Activated T-cell treated with anti-CD3 and anti-CD28 coated beads, Interleukin-2, amount 50 U/mL, for 24 hours (primary cell): ENCODE results near the gene HTR7.
"Not testable (repeated sequence)": the region's sequence is repeated elsewhere in the genome, so short reads cannot be mapped to it uniquely, and the experiment has no call there.

Experiments
- DNase-seq: peaks from one replicate; pipeline ENCODE4 v3.0.0-alpha.2; 2020
- H3K27ac Mint-ChIP-seq: 2 replicates; pipeline ENCODE4 v1.8.0; 2020; ENCODE audit warnings: mild to moderate bottlenecking, mixed read lengths
- H3K27me3 Mint-ChIP-seq: 2 replicates; pipeline ENCODE4 v1.8.0; 2020; ENCODE audit warnings: mixed read lengths
- H3K36me3 Mint-ChIP-seq: 2 replicates; pipeline ENCODE4 v1.8.0; 2020; ENCODE audit warnings: low read depth, mixed read lengths
- H3K4me1 Mint-ChIP-seq: 2 replicates; pipeline ENCODE4 v1.8.0; 2020; ENCODE audit warnings: low read depth, mixed read lengths
- H3K4me3 Mint-ChIP-seq: 2 replicates; pipeline ENCODE4 v1.8.0; 2020; ENCODE audit warnings: mild to moderate bottlenecking, moderate library complexity, mixed read lengths
- H3K9me3 Mint-ChIP-seq: 2 replicates; pipeline ENCODE4 v1.8.0; 2020; ENCODE audit warnings: mixed read lengths

The HTR7 gene

DNA sequence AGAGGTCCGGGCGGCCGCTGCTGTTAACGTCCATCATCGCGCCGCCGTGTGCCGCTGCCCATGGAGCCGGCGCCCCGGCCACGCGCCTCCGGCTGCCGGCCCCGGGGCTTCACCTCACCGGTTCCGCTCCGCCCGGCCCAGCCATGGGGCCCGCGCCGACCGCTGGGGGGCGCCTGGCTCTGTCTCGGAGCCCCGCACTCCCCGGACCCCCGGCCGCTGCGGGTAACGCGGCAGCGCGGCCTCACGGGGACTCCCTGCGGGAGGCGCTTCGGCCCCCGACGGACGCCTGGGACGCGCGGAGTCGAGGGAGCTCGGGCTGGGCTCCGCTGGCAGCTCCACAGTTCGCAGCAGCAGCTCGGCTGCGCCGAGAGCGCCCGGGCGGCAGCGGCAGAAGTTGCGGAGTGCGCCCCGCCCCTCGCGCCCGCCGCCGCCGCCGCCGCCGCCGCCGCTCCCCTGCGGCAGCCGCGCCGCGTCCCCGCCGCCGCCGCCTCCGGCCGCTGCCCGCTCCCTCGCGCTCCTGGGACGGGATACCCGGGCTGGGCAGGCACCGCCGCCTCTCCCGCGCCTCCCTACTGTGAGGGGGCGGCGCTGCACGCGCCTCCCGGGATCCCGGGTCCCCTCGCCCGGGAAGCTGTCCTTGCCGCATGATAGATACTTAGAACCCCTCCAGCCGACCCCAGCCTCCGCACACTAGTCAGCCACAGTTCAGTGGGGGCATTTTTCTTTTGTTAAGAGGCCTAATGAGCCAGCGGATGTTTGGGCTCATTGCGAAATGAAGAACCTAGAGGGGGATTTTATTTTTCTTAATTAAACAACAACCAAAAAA lies at the start of gene HTR7:
Gene HTR7 (minus strand): TSS at position 405 of the 826 bp plus-strand sequence. CDS start 368 bp downstream, at position 37.
- DNase-seq = peak; percentile 83
- Mint-ChIP-seq H3K4me1 (peaks cover 16% of the 10 kb centered on the region), H3K4me3 (peak within 1 kb of the TSS; percentile 78), H3K27ac (peak within 1 kb of the TSS; percentile 71), H3K36me3 (no peaks in the 10 kb centered on the region), H3K27me3 (peaks cover 71% of the 10 kb centered on the region), H3K9me3 (no peaks in the 10 kb centered on the region)

- H3K36me3 Mint-ChIP-seq = peaks cover 66% of the 10 kb centered on the region
- peaks cover 19% of the 10 kb centered on the region for H3K4me1 Mint-ChIP-seq
- peaks cover 13% of the 10 kb centered on the region for H3K9me3 Mint-ChIP-seq
- DNase-seq = no peak
- peak overlapping the region; percentile 77 for H3K27ac Mint-ChIP-seq
- no peak overlapping the region for H3K4me3 Mint-ChIP-seq
- no peaks in the 10 kb centered on the region for H3K27me3 Mint-ChIP-seq
Measured at GRCh38 chr10:90906596-90906995, 48.8 kb upstream of the HTR7 start.

GRCh38 chr10:90905925-90906324 lies 48.1 kb upstream of the HTR7 start:
- H3K4me3 Mint-ChIP-seq = peak overlapping the region; percentile 1

DNA sequence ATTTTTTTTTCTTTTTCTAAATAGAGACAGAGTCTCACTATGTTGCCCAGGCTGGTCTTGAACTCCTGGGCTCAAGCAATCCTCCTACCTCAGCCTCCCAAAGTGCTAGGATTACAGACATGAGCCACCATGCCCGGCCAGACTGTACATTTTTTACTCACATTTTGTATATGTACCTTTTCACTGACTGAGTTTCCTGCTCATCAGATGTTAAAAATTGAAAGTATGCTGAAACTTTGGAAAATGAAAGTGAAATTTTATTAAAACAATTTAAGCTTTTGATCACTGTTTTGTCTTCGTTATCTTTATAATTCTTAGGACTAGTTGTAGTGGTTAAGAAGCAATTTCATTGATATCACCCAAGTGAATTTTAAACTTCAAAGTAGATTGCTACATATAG lies 39.1 kb upstream of the HTR7 start:
- H3K4me3 Mint-ChIP-seq, H3K27me3 Mint-ChIP-seq, H3K9me3 Mint-ChIP-seq, DNase-seq: not testable (repeated sequence)
- H3K4me1 Mint-ChIP-seq = peaks cover 15% of the 10 kb centered on the region
- H3K36me3 Mint-ChIP-seq = peaks cover 90% of the 10 kb centered on the region
- peak overlapping the region; percentile 26 for H3K27ac Mint-ChIP-seq

More at GRCh38 chr10:90905925-90906324, 48.1 kb upstream of the HTR7 start:
- H3K4me1 Mint-ChIP-seq = peaks cover 19% of the 10 kb centered on the region
- no peaks in the 10 kb centered on the region for H3K27me3 Mint-ChIP-seq
- peak overlapping the region; percentile 77 for H3K27ac Mint-ChIP-seq
- H3K36me3 Mint-ChIP-seq = peaks cover 73% of the 10 kb centered on the region
- DNase-seq = no peak
- H3K9me3 Mint-ChIP-seq = peaks cover 13% of the 10 kb centered on the region

- peaks cover 91% of the 10 kb centered on the region for H3K36me3 Mint-ChIP-seq
- no peak for DNase-seq
Measured at GRCh38 chr10:90893190-90893589, 35.4 kb upstream of the HTR7 start.

DNA sequence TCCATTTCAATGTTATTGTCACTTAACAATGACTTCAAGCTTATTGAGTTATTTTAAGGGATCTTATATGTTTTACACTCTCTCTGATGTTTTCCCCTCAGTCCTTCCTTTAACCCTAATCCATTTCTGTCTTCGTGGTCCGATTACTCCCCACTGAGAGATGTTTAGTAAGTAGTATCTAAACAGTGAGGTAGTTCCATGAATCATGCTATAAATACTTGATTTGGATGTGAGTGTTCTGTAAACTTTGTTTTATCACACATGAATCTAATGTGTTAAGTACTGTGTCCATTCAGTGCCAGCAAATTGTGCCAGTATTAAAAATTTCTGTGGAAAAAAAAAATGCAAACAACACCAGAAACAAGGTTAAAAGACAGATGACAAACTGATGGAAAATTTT lies 32.5 kb upstream of the HTR7 start:
- H3K4me1 Mint-ChIP-seq = peaks cover 14% of the 10 kb centered on the region
- no peaks in the 10 kb centered on the region for H3K27me3 Mint-ChIP-seq
- DNase-seq = no peak
- H3K4me3 Mint-ChIP-seq = no peak overlapping the region
- H3K36me3 Mint-ChIP-seq = peaks cover 100% of the 10 kb centered on the region
- no peaks in the 10 kb centered on the region for H3K9me3 Mint-ChIP-seq
- H3K27ac Mint-ChIP-seq = peak overlapping the region; percentile 13

More at GRCh38 chr10:90893190-90893589, 35.4 kb upstream of the HTR7 start:
- no peaks in the 10 kb centered on the region for H3K27me3 Mint-ChIP-seq
- H3K4me3 Mint-ChIP-seq = no peak overlapping the region
- H3K27ac Mint-ChIP-seq = no peak overlapping the region
- H3K4me1 Mint-ChIP-seq = peaks cover 26% of the 10 kb centered on the region
- no peaks in the 10 kb centered on the region for H3K9me3 Mint-ChIP-seq

- no peak overlapping the region for H3K27ac Mint-ChIP-seq
- H3K9me3 Mint-ChIP-seq = no peaks in the 10 kb centered on the region
- no peak overlapping the region for H3K4me3 Mint-ChIP-seq
- H3K27me3 Mint-ChIP-seq = no peaks in the 10 kb centered on the region
- peaks cover 100% of the 10 kb centered on the region for H3K36me3 Mint-ChIP-seq
- no peak for DNase-seq
- H3K4me1 Mint-ChIP-seq = peaks cover 14% of the 10 kb centered on the region
Measured at GRCh38 chr10:90889636-90890035, 31.8 kb upstream of the HTR7 start.

DNA sequence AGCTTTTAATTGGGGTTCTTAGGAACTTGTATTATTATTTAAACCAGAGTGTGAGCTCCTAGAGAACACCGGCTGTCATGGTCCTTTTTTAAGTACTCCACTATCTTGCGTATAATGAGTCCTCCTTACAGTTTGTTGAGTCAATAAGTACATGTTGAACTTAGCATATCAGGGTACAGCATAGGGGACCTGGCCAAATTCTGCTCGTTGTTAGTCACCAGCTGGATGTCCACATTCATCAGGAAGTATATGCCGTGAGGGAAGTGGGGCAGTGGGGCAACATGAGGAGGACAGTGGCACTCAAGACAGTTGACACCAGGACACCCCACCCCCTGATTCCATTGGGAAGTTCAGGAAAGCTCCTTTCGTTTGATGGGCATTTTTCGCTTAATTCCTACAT lies 30.5 kb upstream of the HTR7 start:
- DNase-seq = no peak
- Mint-ChIP-seq H3K4me3 (no peak overlapping the region), H3K4me1 (peaks cover 13% of the 10 kb centered on the region), H3K9me3 (no peaks in the 10 kb centered on the region), H3K36me3 (peaks cover 99% of the 10 kb centered on the region), H3K27ac (no peak overlapping the region), H3K27me3 (no peaks in the 10 kb centered on the region)

GRCh38 chr10:90887555-90887954 lies 29.7 kb upstream of the HTR7 start:
- H3K27me3 Mint-ChIP-seq = no peaks in the 10 kb centered on the region

GRCh38 chr10:90885176-90885575 lies 27.3 kb upstream of the HTR7 start:
- peaks cover 97% of the 10 kb centered on the region for H3K36me3 Mint-ChIP-seq
- H3K27me3 Mint-ChIP-seq = no peaks in the 10 kb centered on the region
- H3K27ac Mint-ChIP-seq = no peak overlapping the region
- peaks cover 6% of the 10 kb centered on the region for H3K4me1 Mint-ChIP-seq
- no peak overlapping the region for H3K4me3 Mint-ChIP-seq
- DNase-seq = no peak
- H3K9me3 Mint-ChIP-seq = no peaks in the 10 kb centered on the region

More at GRCh38 chr10:90887555-90887954, 29.7 kb upstream of the HTR7 start:
- DNase-seq = no peak
- Mint-ChIP-seq H3K4me1 (peaks cover 13% of the 10 kb centered on the region), H3K4me3 (no peak overlapping the region), H3K27ac (no peak overlapping the region), H3K9me3 (no peaks in the 10 kb centered on the region), H3K36me3 (peaks cover 98% of the 10 kb centered on the region)

DNA sequence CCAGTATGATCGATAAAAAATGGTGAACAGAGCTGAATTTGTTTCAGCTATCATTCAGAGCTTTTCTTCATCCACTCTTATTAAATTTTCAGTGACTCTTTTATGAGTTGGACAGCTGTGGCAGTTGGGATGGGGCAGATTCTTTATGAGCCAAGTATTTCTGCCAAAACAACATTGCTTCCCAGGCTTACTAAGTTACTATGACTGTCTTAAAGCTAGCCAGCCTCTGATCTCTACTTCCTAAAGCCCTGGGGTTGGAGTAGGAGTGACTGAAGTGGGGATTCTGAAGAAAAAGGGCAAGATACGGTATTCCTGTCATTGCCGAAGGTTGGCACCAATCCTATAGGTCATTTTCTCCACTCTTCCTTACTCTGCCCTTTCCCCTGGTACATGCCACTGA lies 26.6 kb upstream of the HTR7 start:
- no peak for DNase-seq
- Mint-ChIP-seq H3K4me3 (no peak overlapping the region), H3K4me1 (peaks cover 9% of the 10 kb centered on the region), H3K36me3 (peaks cover 97% of the 10 kb centered on the region), H3K27ac (no peak overlapping the region), H3K27me3 (no peaks in the 10 kb centered on the region), H3K9me3 (no peaks in the 10 kb centered on the region)

DNA sequence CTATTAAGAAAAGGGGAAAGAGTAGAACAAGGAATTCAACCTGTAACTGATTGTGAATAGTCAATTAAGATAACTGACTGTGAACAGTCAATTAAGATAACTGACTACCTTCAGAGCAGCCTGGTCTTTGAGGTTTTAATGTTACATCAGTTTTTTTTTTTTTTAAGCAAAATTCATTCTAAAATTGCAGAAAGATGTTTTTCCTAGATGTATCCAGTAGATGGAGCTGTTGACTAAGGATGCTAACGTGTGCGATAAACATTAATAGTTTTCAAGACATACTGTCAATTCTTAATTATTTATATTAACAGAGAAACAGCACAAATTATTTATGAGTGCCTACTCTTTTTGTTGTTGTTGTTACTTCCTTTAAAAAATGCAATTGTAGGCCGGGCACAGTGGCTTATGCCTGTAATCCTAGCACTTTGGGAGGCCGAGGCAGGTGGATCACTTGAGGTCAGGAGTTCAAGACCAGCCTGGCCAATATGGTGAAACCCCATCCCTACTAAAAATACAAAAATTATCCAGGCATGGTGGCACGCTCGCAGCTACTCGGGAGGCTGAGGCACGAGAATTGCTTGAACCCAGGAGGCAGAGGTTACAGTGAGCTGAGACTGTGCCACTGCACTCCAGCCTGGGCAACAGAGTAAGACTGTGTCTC lies 22.4 kb upstream of the HTR7 start:
- H3K27ac Mint-ChIP-seq = peak overlapping the region; percentile 61
- not testable (repeated sequence) for H3K9me3 Mint-ChIP-seq, DNase-seq, H3K27me3 Mint-ChIP-seq, H3K4me3 Mint-ChIP-seq
- H3K4me1 Mint-ChIP-seq = peaks cover 17% of the 10 kb centered on the region
- peaks cover 96% of the 10 kb centered on the region for H3K36me3 Mint-ChIP-seq

GRCh38 chr10:90879062-90879461 lies 21.2 kb upstream of the HTR7 start:
- Mint-ChIP-seq H3K9me3 (no peaks in the 10 kb centered on the region), H3K36me3 (peaks cover 92% of the 10 kb centered on the region), H3K4me3 (no peak overlapping the region)

DNA sequence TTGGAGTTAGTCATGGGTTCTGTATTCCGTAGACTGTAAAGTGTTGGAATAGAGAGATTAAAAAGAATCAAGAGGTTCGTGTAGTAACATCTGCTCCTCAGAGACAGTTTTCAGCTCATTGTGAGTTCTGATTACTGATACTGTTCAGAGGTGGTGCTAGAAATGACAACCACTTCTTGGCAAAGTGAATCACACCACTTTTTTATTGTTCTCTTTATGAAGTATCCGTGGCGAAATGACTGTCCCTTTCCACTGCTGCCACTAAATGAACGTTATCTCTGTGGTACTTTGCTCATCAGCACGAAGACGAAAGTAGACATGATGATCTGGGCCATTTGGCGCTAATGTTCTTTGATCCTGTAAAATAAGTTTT lies 14.8 kb upstream of the HTR7 start:
- H3K27me3 Mint-ChIP-seq = peaks cover 25% of the 10 kb centered on the region
- H3K4me1 Mint-ChIP-seq = peaks cover 38% of the 10 kb centered on the region
- no peak for DNase-seq
- H3K9me3 Mint-ChIP-seq = no peaks in the 10 kb centered on the region
- peak overlapping the region; percentile 91 for H3K4me3 Mint-ChIP-seq
- peaks cover 55% of the 10 kb centered on the region for H3K36me3 Mint-ChIP-seq
- peak overlapping the region; percentile 99 for H3K27ac Mint-ChIP-seq

More at GRCh38 chr10:90879062-90879461, 21.2 kb upstream of the HTR7 start:
- Mint-ChIP-seq H3K4me1 (peaks cover 21% of the 10 kb centered on the region), H3K27me3 (no peaks in the 10 kb centered on the region), H3K27ac (peak overlapping the region; percentile 24)
- no peak for DNase-seq
